Hematopoietic multipotent progenitor cell (in vitro differentiated cells): Measurements from ENCODE around the gene RAB3IP. TPM values are rescaled to one million over a fixed set of nuclear protein-coding genes. Genes with fewer than 3 reads are reported as not detected.
A peak's percentile ranks its signal among the peaks of the same experiment; 100 is the strongest.
"Not testable (repeated sequence)": the region's sequence is repeated elsewhere in the genome, so short reads cannot be mapped to it uniquely, and the experiment has no call there.

Source experiments
- DNase-seq, 3 donors: peaks; one replicate each; pipeline ENCODE4 v3.0.0-alpha.2; 2011 to 2015; ENCODE audit warnings: low read depth in 2 of 3, low spot score in 2 of 3
- total RNA-seq: library from RNA; depleted of rRNA; stranded (reverse); fragments of >200 nt; gene quantifications from one replicate; pipeline ENCODE4 v1.2.3, GENCODE V29; 2012

RAB3IP gene
- total RNA-seq, 1 donor = 15.1 TPM

DNA sequence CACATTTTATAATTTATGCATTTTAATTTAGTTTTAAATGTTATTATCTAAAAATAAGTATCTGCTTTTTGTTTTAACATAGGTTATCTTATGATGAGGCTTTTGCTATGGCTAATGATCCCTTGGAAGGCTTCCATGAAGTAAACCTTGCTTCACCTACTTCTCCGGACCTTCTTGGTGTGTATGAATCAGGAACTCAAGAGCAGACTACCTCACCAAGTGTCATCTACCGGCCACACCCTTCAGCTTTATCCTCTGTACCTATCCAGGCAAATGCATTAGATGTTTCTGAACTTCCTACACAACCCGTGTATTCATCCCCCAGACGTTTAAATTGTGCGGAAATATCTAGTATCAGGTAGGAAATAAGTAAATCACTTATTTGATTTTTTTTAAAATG is 16.6 kb downstream of the RAB3IP start:
- DNase-seq = no peak

DNA sequence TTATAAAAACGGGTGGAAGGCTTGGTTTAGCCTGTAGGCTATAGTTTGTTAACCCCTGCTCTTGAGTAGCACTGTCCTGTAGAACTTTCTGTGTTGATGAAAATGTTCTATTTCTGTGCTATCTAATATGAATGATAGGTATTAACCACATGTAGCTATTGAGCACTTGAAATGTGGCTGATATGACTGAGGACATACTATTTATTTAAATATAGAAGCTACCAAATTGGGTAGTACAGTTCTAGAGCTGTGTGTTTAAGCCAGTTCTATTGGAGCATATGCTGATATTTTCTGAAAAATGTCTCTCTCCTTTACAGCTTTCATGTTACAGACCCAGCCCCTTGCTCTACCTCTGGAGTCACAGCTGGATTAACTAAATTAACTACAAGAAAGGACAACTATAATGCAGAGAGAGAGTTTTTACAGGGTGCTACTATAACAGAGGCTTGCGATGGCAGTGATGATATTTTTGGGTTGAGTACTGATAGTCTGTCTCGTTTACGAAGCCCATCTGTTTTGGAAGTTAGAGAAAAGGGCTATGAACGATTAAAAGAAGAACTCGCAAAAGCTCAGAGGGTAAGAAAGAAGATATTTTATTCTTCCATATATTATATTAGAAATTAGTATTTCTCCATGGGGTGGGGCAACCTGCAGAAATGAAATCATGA is 17.6 kb downstream of the RAB3IP start:
- no peak for DNase-seq

DNA sequence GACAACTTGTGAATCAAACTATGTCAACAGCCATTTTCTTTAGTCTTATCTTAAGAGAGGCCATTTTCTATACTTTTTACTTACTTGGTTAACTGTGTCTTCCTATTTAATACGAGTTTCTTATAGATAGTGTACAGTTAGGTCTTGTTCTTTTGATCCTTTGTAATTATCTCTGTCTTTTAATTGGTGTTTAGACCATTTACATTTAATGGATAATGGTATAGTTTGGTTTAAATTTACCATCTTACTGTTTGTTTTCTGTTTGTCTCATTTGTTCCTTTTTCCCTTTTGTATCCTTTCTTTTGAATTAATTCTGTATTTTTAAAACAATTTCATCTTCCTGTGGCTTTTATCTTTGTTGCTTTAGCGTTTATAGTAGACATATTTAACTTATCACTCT is 19.4 kb downstream of the RAB3IP start:
- DNase-seq = no peak

DNA sequence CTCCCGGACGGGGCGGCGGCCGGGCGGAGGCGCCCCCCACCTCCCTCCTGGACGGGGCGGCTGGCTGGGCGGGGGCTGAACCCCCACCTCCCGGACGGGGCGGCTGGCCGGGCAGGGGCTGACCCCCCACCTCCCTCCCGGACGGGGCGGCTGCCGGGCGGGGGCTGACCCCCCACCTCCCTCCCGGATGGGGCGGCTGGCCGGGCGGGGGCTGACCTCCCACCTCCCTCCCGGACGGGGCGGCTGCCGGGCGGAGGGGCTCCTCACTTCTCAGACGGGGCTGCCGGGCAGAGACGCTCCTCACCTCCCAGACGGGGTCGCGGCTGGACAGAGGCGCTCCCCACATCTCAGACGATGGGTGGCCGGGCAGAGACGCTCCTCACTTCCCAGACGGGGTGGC is 20.9 kb downstream of the RAB3IP start:
- DNase-seq = not testable (repeated sequence)

DNA sequence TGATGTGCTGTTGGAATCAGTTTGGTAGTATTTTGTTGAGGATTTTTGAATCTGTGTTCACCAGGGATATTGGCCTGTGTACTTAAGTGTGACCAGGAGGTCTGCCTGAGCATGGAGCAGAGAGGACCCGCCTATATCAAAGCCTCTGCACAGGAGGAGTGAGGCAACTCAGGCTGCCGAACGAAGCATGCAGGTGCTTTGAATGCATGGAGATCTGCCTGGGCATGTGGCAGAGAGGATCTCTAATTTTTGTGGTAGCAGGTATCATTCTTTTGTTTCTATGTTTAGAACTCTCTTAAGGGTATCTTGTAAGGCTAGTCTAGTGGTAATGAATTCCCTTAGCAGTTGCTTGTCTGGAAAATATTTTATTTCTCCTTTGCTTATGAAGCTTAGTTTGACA is 26.9 kb downstream of the RAB3IP start:
- DNase-seq = no peak

DNA sequence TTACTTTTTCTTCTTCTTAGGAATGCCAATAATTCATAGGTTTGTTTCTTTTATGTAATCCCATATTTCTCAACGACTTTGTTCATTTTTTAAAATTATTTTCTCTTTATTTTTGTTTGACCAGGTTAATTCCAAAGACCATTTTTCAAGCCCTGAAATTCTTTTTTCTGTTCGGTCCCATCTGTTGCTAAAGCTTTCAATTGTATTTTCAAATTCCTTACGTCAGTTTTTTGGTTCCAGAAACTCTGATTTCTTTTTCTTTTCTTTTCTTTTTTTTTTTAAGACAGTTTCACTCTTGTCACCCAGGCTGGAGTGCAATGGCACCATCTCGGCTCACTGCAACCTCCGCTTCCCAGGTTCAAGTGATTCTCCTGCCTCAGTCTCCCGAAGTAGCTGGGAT is 27.6 kb downstream of the RAB3IP start:
- DNase-seq = no peak

DNA sequence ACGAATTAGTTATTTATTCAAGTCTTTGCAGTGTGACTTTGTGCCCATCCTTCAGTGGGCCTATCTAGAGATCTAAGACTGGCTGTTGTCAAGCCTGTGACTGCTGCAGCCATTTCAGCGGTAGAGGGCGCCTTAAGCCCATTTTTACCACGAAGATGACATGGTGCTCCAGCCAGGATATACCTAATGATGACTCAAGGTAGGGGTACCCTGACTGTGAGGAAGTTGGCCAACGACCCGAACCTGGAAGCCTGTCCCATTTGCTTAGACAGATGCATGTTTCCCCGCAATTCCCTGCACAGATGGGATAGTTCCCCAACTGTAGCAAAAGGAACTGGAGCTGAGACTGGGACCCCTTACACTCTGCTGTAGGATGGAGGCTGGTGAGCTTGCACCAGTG is 41.3 kb downstream of the RAB3IP start:
- no peak for DNase-seq

DNA sequence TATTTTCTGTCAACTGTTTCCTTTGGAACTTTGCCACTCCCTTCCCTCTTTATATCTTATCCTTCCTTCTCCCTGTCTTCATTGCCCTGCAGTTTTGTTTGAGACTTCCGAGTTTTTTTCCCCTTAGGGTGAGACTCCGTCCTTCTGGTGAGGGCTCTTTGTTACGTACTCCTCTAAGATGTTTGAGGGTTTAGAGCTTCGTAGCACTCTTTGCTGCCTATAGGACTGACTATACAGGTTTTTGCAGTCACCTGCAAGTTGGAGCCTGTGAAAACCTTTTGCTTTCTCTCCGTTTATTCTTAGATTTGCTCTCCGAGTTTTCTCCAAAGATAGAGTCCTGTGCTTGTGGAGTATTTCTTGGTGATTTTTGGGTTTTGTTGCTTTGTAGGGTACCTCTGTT is 44.7 kb downstream of the RAB3IP start:
- DNase-seq = no peak

DNA sequence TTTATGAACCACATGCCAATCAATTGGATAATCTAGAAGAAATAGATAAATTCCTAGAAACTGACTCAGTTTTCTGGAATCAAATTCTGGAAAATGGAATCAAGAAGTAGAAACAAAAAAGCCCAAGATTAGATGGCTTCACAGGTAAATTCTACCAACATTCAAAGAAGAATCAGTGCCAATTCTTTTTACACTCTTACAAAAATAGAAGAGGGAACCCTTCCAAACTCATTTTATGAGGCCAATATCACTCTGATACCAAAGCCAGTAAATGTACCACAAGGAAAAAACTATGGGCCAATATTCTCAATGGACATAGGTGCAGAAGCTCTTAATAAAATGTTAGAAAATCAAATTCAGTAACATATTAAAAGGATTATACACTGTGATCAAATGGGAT is 50.7 kb downstream of the RAB3IP start:
- no peak for DNase-seq

DNA sequence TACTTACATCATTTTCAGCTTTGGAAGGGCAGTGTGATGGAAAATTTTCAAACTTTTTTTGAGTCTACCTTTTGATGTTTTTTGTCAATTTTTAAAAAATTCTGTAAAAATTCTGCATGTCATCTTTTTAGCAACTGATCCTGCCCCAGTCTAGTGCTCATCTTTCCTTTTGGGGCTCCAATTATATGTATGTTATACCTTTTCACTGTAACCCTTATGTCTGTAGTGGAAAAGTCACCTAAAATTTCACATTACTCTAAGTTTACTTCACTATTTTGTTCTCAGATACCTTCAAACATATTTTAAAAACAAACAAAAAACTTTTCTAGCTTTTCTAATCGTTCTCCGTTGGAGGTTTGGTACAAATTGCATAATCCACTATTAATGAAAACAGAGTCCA is 53.9 kb downstream of the RAB3IP start:
- DNase-seq = no peak

DNA sequence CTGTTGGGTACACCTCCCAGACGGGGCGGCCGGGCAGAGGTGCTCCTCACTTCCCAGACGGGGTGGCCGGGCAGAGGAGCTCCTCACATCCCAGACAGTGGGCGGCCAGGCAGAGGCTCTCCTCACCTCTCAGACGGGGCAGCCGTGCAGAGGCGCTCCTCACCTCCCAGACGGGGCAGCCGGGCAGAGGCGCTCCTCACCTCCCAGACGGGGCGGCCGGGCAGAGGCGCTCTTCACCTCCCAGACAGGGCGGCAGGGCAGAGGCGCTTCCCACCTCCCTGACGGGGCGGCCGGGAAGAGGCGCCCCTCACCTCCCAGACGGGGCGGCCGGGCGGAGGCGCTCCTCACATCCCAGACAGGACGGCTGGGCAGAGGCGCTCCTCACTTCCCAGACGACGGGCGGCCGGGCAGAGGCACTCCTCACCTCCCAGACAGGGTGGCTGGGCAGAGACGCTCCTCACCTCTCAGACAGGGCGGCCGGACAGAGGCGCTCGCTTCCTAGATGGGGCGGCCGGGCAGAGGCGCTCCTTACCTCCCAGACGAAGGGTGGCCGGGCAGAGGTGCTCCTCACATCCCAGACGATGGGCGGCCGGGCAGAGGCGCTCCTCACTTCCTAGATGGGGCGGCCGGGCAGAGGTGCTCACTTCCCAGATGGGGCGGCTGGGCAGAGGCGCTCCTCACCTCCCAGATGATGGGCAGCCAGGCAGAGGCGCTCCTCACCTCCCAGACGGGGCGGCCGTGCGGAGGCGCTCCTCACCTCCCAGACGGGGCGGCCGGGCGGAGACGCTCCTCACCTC is 68.6 kb downstream of the RAB3IP start:
- not testable (repeated sequence) for DNase-seq

DNA sequence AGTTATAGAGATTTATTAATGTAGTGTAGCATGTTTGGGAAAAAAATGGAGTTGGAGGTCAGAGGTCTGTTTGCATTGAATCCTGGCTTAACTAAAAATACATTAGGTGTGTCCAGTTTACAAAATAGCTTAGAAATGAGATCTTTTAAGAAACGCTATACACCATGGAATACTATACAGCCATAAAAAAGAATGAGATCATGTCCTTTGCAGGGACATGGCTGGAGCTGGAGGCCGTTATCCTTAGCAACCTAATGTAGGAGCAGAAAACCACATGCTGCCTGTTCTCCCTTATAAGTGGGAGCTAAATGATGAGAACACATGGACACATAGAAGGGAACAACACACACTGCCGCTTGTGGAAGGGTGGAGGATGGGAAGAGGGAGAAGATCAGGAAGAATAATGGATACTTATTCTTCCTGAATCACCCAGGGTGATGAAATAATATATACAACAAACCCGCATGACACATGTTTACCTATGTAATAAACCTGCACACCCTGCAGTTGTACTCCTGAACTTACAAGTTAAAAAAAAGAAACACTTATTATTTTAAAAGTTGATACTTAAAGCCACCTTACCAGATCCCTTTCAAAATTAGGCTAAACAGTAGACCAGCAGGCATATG is 72.3 kb downstream of the RAB3IP start:
- DNase-seq = no peak

DNA sequence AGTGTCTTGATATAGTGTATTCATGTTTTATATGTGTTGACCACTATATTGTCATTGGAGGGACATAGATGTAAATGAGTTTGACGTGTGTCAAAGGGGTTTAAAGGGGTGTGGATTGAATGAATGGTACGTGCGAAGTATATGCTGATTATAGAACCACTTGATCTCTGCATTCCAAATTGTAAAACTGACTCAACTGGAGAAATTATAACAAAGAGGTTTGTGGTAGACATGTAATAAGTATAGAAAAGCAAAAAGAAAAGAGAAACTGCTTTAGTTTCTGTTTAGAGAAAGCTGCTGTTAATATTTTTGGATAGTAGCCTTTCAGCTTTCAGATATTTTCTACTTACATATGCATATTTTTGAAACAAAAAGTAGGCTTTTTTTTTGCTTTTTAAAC is 77.4 kb downstream of the RAB3IP start:
- no peak for DNase-seq

DNA sequence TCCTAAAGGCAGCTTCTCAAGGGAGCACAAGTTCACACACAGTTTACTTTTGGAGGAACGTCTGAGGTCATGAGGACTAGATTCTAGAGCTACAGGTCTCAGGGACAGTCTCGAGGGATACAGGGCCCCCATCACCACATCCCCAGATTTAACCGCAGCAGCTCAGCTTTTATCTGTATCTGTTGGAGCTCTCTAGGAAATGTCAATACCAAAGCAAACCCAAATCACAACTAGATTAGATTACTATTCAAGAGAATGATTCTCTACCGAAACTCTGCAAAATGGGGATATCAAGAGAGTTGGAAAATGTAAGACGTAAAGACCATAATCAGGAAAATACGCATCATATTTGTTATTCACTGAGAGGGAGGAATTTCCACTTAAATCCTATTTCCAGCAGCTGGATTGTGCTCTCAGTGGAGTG is 82.4 kb downstream of the RAB3IP start:
- no peak for DNase-seq

DNA sequence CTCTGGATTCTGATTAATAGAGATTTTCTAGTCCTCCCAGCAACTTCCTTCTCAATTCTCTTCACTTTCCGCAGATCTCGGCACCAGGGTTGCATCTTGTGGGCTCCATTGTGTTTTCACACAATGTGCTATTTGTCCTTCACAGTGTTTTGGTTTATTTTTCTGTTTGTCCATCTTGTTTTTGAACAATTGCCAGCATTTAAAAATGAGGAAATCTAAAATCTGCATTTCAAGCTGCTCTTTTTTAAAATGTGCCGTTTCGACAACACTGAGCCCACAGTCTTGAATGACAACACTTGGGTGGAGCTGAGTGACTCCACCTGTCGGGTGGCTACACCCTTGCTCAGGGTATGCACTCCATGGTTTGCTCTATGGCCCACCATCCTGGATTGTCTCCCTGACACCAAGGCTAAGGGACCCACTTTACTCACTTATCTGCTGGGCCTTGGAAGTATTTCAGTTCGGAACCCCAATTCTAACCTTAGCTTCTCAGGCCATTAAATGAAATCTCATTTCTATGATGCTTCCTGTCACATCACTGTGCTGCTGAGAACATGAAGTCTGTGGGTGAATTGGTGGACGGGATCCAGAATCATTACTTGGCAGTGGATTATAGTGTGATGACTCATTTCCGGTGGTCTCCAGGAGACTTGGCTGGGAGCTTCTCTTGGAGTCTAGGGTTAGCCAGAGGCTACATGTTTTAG is 82.9 kb downstream of the RAB3IP start:
- DNase-seq = peak in 2 of 3 donors; percentile 21 to 22

DNA sequence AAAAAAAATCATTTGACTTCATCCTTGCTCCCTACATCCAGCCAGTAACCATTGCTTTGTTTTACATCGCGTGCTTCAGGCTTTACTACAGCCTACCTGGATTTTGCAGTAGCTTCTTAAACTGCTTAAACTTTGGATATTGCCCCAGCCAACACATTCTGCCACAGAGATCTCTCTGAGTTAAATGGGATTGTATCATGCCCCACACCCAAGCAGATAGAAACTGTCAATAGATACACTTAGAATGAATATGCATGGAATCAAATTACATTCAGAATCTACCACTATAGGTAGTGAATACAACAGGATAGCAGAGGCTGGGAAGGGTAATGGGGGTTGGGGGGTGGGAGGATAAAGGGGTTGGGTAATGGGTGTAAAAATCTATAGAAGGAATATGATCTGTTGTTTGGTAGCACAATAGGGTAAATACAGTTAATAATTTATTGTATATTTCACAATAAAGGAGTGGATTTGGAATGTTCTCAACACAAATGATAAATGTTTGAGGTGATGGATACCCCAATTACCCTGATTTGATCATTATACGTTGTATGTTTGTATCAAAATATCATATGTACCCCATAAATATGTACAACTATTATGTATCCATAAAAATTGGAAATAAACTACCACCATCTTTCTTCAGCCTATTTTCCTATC is 83.7 kb downstream of the RAB3IP start:
- DNase-seq = no peak

DNA sequence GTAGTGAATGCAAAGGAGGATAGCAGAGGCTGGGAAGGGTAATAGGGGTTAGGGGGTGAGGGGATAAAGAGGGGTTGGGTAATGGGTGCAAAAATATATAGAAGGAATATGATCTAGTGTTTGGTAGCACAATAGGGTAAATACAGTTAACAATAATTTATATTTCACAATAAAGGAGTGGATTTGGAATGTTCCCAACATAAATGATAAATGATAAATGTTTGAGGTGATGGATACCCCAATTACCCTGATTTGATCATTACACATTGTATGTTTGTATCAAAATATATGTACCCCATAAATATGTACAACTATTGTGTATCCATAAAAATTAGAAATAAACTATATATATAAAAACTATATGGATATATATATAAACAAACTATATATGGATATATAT is 85.4 kb downstream of the RAB3IP start:
- no peak for DNase-seq

DNA sequence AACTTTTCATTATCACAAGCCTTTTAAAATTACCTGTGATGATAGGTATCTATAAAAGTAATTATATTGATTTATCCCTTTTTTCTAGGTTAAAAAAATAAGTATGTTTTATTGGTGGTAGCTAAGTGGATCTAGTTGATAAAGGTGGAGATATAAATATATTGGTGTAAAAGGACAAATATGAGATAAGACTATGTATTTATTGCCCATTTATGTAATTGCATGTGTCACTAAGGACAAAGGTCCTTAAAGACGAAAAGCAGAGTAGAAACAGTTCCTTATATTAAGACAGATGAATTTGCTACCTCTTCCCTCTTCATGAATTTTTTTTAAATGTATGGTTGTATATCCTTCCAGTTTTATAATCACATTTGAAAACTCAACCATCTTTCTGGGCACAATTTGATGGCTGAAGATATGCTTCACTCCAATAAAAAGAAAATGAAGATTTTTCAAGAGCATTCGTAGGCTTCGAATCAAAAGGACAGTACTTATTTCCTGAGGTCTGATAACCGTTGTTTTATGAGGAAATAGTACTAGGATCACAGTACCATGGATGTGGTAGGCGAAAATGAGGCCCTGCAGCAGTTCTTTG is 86.4 kb downstream of the RAB3IP start, which contains the start of gene MYRFL:
Gene MYRFL (plus strand): TSS at position 262 of the 595 bp plus-strand sequence. CDS start 291 bp downstream, at position 553.
- DNase-seq = no peak

DNA sequence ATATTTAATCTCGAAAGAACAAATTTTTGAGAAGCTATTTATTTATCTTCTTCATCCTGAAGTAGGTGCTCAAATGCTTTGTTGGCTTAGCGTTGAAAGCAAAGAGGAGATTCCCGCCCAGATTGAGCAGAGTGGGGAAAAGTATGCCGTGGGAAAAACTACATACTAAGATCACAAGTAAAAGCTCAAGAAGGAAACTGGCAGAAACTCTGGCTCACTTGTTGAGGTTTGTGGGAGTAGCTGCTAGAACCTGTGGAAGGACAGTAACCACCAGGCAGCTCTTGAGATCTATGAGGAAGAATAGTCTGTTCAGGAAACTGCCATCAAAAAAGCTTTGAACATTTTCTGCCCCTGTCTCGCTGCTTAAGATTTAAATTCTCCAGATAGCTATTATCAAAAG is 90.2 kb downstream of the RAB3IP start:
- DNase-seq = no peak

DNA sequence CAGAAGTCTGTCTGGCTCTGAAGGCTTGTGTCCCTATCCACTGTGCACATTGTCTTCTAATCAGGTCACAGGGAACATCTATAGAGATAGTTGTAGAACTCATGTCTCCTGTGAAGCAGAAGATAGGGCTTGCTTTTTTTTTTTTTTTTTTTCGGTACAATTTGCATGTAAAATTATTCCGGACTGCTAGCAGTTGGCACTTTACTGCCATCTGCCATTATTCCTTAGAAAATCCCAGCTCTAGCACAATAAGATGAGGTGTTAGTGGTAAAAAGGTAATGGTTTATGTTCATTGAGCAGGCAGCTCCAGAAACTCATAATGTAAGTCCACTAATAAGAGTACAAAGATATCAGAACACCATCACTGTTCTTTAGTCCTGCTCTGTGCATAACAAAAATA is 95.0 kb downstream of the RAB3IP start:
- no peak for DNase-seq
